ENCODE data around the gene ZNF318.
"Not testable (repeated sequence)": the region's sequence is repeated elsewhere in the genome, so short reads cannot be mapped to it uniquely, and the experiment has no call there.

Gene ZNF318, protein sequence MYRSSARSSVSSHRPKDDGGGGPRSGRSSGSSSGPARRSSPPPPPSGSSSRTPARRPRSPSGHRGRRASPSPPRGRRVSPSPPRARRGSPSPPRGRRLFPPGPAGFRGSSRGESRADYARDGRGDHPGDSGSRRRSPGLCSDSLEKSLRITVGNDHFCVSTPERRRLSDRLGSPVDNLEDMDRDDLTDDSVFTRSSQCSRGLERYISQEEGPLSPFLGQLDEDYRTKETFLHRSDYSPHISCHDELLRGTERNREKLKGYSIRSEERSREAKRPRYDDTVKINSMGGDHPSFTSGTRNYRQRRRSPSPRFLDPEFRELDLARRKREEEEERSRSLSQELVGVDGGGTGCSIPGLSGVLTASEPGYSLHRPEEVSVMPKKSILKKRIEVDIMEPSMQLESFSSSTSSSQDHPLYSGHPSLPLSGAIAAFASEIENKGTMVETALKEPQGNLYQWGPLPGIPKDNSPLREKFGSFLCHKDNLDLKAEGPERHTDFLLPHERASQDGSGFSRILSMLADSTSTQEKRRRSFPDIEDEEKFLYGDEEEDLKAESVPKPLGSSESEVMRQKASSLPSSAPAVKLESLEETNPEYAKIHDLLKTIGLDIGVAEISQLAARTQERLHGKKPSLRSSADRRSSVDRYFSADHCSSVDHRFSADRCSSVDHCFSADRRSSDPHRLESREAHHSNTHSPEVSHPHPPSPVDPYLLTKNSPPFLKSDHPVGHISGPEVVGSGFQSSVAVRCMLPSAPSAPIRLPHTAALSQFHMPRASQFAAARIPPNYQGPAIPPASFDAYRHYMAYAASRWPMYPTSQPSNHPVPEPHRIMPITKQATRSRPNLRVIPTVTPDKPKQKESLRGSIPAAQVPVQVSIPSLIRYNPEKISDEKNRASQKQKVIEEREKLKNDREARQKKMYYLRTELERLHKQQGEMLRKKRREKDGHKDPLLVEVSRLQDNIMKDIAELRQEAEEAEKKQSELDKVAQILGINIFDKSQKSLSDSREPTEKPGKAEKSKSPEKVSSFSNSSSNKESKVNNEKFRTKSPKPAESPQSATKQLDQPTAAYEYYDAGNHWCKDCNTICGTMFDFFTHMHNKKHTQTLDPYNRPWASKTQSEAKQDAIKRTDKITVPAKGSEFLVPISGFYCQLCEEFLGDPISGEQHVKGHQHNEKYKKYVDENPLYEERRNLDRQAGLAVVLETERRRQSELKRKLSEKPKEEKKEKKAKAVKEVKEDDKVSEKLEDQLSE (N-terminal part only)

DNA sequence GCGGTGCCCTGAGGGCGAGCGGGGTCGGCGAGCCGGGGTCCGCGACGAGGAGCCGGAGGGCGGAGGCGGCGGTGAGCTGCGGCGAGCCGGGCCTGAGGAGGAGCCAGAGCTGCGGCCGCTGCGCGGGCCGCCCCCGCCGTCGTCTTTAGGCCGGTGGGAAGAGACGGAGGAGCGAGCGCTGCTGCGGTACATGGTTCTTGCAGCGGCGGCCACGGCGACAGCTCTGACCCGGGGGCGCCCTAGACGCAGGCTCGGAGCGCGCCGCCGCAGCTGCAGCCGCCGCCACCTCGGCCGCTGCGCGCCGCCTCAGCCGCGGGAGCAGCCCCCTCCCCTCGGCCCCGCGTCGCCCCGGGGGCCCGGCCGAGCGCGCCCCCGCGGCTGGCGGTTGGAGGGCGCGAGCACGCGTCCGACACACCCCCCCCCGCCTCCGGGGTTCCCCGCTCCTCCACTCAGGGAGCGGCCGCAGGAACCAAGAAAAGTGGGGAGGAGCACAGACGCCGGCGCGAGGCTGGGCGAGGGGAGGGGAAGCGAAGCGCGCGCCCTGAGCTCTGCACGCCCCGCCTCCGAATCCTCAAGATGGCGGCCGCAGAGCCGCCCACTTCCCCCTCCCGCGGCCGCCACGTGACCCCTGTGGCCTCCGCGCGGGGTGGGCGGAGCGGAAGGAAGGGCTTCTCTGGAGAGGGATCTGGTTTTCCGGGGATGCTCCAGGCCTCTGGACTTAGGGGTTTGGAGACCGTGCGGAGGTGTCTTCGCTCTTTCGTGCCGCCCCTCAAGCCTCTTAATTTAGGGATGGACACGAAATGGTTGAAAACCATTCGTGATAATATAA lies at the start of gene ZNF318:
Gene ZNF318 (minus strand): TSS at position 474 of the 829 bp plus-strand sequence. CDS start 282 bp downstream, at position 192.
- Histone ChIP-seq H3K27me3 (ENCODE audit: insufficient read depth, low read length, poor library complexity) (no peaks in the 10 kb centered on the region), H3K36me3 (ENCODE audit: insufficient read depth, low read length) (peaks cover 11% of the 10 kb centered on the region), H3K4me1 (ENCODE audit: insufficient read depth, low read length) (peaks cover 38% of the 10 kb centered on the region), H3K9me3 (ENCODE audit: insufficient read depth, low read length, severe bottlenecking) (no peaks in the 10 kb centered on the region), H3K4me2 (ENCODE audit: insufficient read depth, low read length) (peak within 1 kb of the TSS; percentile 90), H3K4me3 (ENCODE audit: low read depth in 1 of 2, low read length in 2 of 2) (peak within 1 kb of the TSS; percentile 69 to 80), H3K9ac (ENCODE audit: low read depth, low read length) (peak within 1 kb of the TSS; percentile 91), H2AFZ (ENCODE audit: low read depth, low read length) (peak within 1 kb of the TSS; percentile 90), H3K79me2 (ENCODE audit: insufficient read depth, low read length) (peaks cover 23% of the 10 kb centered on the region), H4K20me1 (ENCODE audit: insufficient read depth, low read length) (no peaks in the 10 kb centered on the region; the same call in 1 of the 2 replicates), H3K27ac (ENCODE audit: low read length) (peak within 1 kb of the TSS; percentile 90)
- TF ChIP-seq CTCF (IDR thresholded peaks at IDR 0.05; ENCODE audit: borderline replicate concordance, extremely low read depth, low read length, poor library complexity, severe bottlenecking): no peak
- TF ChIP-seq EZH2 (IDR thresholded peaks at IDR 0.05; ENCODE audit: borderline replicate concordance, low read depth, low read length, severe bottlenecking): no peak
- ATAC-seq (ENCODE audit: insufficient read depth, low read depth) (peak; percentile 94), DNase-seq (peak; percentile 97)

DNA sequence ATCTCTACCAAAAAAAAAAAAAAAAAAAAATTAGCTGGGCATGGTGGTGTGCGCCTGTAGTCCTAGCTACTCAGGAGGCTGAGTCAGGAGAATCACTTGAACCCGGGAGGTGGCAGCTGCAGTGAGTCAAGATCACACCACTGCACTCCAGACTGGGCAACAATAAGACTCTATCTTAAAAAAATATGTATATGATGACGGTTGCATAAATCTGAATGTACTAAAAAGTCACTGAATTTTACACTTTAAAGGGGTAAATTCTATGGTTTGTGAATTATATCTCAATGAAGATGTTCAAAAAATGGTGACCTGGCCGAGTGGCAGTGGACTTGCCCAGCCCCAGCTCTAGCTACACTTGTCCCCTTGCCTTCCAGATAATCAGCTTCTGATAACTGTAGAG lies 47.5 kb upstream of the ZNF318 start:
- H3K36me3 ChIP-seq (ENCODE audit: insufficient read depth, low read length): no peaks in the 10 kb centered on the region
- H3K79me2 ChIP-seq (ENCODE audit: insufficient read depth, low read length): no peaks in the 10 kb centered on the region
- DNase-seq (no peak), ATAC-seq (ENCODE audit: insufficient read depth, low read depth) (no peak)
- H4K20me1 ChIP-seq (ENCODE audit: insufficient read depth, low read length): no peaks in the 10 kb centered on the region
- H2AFZ ChIP-seq (ENCODE audit: low read depth, low read length): no peak overlapping the region
- no peaks in the 10 kb centered on the region for H3K4me1 ChIP-seq (ENCODE audit: insufficient read depth, low read length)
- H3K9me3 ChIP-seq (ENCODE audit: insufficient read depth, low read length, severe bottlenecking): peaks cover 11% of the 10 kb centered on the region
- no peak overlapping the region for H3K4me3 ChIP-seq (ENCODE audit: low read depth in 1 of 2, low read length in 2 of 2)
- H3K27ac ChIP-seq (ENCODE audit: low read length): no peak overlapping the region
- no peak overlapping the region for H3K4me2 ChIP-seq (ENCODE audit: insufficient read depth, low read length)
- H3K9ac ChIP-seq (ENCODE audit: low read depth, low read length): no peak overlapping the region
- no peaks in the 10 kb centered on the region for H3K27me3 ChIP-seq (ENCODE audit: insufficient read depth, low read length, poor library complexity)
- TF ChIP-seq CTCF (IDR thresholded peaks at IDR 0.05; ENCODE audit: borderline replicate concordance, extremely low read depth, low read length, poor library complexity, severe bottlenecking): no peak
- no peak for TF ChIP-seq EZH2 (IDR thresholded peaks at IDR 0.05; ENCODE audit: borderline replicate concordance, low read depth, low read length, severe bottlenecking)

DNA sequence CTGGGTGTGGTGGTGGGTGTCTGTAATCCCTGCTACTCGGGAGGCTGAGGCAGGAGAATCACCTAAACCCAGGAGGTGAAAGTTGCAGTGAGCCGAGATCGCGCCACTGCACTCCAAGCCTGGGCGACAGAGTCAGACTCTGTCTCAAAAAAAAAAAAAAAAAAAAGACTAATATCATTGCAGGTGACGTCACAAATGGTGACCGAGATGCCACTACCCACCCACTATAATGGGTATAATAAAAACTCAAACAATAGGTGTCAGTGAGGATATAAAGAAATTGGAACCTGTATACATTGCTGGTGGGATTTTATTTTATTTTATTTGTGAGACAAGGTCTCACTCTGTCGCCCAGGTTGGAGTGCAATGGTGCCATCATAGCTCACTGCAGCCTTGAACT lies 45.8 kb upstream of the ZNF318 start:
- not testable (repeated sequence) for DNase-seq; H4K20me1 ChIP-seq (ENCODE audit: insufficient read depth, low read length); H3K4me2 ChIP-seq (ENCODE audit: insufficient read depth, low read length); H3K4me1 ChIP-seq (ENCODE audit: insufficient read depth, low read length); H3K79me2 ChIP-seq (ENCODE audit: insufficient read depth, low read length); H3K36me3 ChIP-seq (ENCODE audit: insufficient read depth, low read length); H2AFZ ChIP-seq (ENCODE audit: low read depth, low read length); H3K4me3 ChIP-seq (ENCODE audit: low read depth in 1 of 2, low read length in 2 of 2); H3K27ac ChIP-seq (ENCODE audit: low read length); H3K9ac ChIP-seq (ENCODE audit: low read depth, low read length); H3K27me3 ChIP-seq (ENCODE audit: insufficient read depth, low read length, poor library complexity); ATAC-seq (ENCODE audit: insufficient read depth, low read depth)
- H3K9me3 ChIP-seq (ENCODE audit: insufficient read depth, low read length, severe bottlenecking): peaks cover 11% of the 10 kb centered on the region
